Measurements from ENCODE around the gene PTPRD. TPM values are rescaled to one million over a fixed set of nuclear protein-coding genes. Genes with fewer than 3 reads are reported as not detected.
"Not testable (repeated sequence)": the region's sequence is repeated elsewhere in the genome, so short reads cannot be mapped to it uniquely, and the experiment has no call there.

The PTPRD gene
- total RNA-seq, 1 donor from 2014 or later, result 139 TPM

DNA sequence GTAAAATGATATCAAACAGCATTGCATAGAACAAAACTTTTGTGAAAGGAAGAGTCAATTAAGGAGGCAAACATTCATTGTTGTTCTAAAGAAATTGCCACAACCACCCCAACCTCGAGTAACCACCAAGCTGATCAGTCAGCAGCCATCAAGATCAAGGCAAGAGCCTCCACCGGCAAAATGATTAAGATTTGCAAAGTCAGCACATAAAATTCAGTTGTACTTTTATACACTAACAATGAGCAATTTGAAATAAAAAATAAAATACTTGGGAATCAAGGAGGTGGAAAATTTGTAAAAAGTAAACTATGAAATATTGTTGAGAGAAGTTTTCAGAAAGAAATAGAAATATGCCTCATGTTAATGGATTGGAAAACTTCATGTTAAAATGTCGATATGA lies 1118.5 kb downstream of the PTPRD start:
- Mint-ChIP-seq H3K4me3 (no peak overlapping the region), H3K9me3 (peaks cover 7% of the 10 kb centered on the region), H3K27ac (ENCODE audit: unreplicated experiment) (no peak overlapping the region), H3K36me3 (ENCODE audit: low read depth) (no peaks in the 10 kb centered on the region), H3K27me3 (ENCODE audit: low read depth) (no peaks in the 10 kb centered on the region), H3K4me1 (peaks cover 15% of the 10 kb centered on the region)
- TF ChIP-seq, protein P1, sequence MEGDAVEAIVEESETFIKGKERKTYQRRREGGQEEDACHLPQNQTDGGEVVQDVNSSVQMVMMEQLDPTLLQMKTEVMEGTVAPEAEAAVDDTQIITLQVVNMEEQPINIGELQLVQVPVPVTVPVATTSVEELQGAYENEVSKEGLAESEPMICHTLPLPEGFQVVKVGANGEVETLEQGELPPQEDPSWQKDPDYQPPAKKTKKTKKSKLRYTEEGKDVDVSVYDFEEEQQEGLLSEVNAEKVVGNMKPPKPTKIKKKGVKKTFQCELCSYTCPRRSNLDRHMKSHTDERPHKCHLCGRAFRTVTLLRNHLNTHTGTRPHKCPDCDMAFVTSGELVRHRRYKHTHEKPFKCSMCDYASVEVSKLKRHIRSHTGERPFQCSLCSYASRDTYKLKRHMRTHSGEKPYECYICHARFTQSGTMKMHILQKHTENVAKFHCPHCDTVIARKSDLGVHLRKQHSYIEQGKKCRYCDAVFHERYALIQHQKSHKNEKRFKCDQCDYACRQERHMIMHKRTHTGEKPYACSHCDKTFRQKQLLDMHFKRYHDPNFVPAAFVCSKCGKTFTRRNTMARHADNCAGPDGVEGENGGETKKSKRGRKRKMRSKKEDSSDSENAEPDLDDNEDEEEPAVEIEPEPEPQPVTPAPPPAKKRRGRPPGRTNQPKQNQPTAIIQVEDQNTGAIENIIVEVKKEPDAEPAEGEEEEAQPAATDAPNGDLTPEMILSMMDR (conservative IDR thresholded peaks at IDR 0.05), result no peak
- DNase-seq (ENCODE audit: low read depth, low spot score), result no peak

DNA sequence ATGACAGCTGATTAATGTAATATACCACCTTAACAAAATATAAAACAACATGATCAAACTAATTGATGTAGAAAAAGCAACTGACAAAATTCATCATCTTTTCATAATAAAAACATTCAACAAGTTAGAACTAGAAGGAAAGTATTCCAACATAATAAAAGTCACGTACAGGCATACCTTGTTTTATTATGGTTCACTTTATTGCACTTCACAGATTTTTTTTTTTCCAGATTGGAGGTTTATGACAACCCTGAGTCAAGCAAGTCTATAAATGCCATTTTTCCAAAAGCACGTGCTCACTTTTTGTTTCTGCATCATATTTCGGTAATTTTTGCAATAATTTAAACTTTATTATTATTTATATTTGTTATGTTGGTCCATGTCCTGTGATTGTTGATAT lies 1120.3 kb downstream of the PTPRD start:
- Mint-ChIP-seq H3K27ac (ENCODE audit: unreplicated experiment) (no peak overlapping the region), H3K4me3 (no peak overlapping the region), H3K36me3 (ENCODE audit: low read depth) (no peaks in the 10 kb centered on the region), H3K27me3 (ENCODE audit: low read depth) (no peaks in the 10 kb centered on the region), H3K9me3 (peaks cover 7% of the 10 kb centered on the region), H3K4me1 (peaks cover 11% of the 10 kb centered on the region)
- no peak for DNase-seq (ENCODE audit: low read depth, low spot score)
- TF ChIP-seq, protein P1 (conservative IDR thresholded peaks at IDR 0.05), result no peak

DNA sequence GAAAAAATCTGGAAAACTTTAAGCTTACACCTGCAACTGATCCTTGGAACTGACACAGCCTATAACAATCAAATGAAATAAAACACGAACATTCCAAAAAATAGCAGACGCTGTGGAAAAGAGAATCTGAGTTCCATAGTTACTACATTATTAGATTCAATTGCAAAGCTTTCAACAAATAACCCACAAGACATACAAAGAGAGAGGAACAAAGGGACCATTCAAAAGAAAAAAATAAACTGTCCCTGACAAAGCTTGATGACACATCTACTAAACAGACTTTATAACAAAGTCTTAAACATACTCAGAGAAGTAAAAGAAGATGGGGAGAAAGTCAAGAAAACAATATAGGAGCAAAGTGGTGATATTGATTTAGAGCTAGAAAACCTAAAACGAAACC lies 1123.6 kb downstream of the PTPRD start:
- no peaks in the 10 kb centered on the region for H3K36me3 Mint-ChIP-seq (ENCODE audit: low read depth)
- H3K27me3 Mint-ChIP-seq (ENCODE audit: low read depth), result no peaks in the 10 kb centered on the region
- TF ChIP-seq, protein P1 (conservative IDR thresholded peaks at IDR 0.05), result no peak
- H3K4me1 Mint-ChIP-seq, result peaks cover 11% of the 10 kb centered on the region
- no peak overlapping the region for H3K4me3 Mint-ChIP-seq
- H3K27ac Mint-ChIP-seq (ENCODE audit: unreplicated experiment), result no peak overlapping the region
- no peak for DNase-seq (ENCODE audit: low read depth, low spot score)
- peaks cover under 1% of the 10 kb centered on the region for H3K9me3 Mint-ChIP-seq

DNA sequence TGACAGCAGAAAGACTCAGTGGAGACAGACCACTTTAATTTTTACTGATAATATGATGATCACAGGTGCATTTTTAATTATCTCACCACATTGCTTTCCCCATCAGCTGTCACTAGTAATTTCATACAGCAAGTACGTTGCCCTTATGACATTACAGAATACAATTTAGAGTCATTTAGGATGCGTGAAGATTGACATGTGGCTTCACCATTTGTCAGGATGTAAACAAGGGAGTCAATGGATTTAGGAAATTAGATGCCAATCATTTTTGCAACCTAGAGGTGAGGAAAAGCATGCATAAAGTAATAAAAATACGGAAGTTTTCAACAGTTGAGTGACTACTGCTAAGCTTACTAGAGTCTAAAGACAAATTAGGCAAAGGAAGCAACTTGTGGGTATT lies 1129.6 kb downstream of the PTPRD start:
- TF ChIP-seq, protein P1 (conservative IDR thresholded peaks at IDR 0.05), result no peak
- Mint-ChIP-seq H3K4me3 (no peak overlapping the region), H3K27me3 (ENCODE audit: low read depth) (no peaks in the 10 kb centered on the region), H3K4me1 (peaks cover 7% of the 10 kb centered on the region), H3K36me3 (ENCODE audit: low read depth) (no peaks in the 10 kb centered on the region), H3K27ac (ENCODE audit: unreplicated experiment) (no peak overlapping the region), H3K9me3 (no peaks in the 10 kb centered on the region)
- DNase-seq (ENCODE audit: low read depth, low spot score), result no peak

DNA sequence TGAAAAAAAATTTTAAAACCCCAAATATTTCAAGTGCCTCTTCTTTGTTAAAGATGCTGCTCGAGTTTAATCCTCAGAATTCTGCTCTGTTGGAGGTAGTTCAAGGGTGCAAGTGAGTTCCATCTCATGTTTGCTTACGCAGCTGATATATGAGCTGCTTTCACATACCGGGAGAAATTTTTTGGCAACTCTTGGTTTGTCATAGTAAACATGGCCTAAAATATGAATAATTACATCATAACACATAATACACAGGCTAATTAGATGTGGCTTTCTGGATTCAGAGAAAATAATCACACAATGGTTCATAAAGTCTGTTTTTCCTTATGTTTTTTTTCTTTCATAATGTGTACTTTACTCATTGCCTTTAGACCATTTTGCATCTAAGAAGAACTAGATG lies 1134.1 kb downstream of the PTPRD start:
- Mint-ChIP-seq H3K27me3 (ENCODE audit: low read depth) (no peaks in the 10 kb centered on the region), H3K27ac (ENCODE audit: unreplicated experiment) (no peak overlapping the region), H3K4me1 (peaks cover 7% of the 10 kb centered on the region), H3K9me3 (no peaks in the 10 kb centered on the region), H3K4me3 (no peak overlapping the region), H3K36me3 (ENCODE audit: low read depth) (no peaks in the 10 kb centered on the region)
- DNase-seq (ENCODE audit: low read depth, low spot score), result no peak
- TF ChIP-seq, protein P1 (conservative IDR thresholded peaks at IDR 0.05), result no peak

DNA sequence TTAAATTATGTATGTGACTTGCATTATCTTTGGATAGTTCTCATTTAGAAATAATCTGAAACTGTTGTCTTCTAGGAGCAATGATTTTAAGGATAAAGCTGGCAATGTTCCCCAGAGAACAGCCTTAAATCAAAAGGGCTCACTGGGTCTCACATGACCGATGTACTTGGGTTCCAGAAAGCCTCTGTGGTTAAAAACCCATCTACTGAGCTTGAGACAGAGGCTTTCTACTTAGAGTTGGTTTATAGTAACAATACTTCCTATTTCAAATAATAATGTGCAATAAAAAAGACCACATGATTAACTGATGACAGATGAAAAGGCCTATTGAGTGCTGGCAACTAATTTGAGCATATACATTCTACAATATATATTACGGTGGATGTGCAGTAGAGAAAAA lies 1143.5 kb downstream of the PTPRD start:
- no peaks in the 10 kb centered on the region for H3K36me3 Mint-ChIP-seq (ENCODE audit: low read depth)
- H3K4me3 Mint-ChIP-seq, result no peak overlapping the region
- no peak overlapping the region for H3K27ac Mint-ChIP-seq (ENCODE audit: unreplicated experiment)
- no peaks in the 10 kb centered on the region for H3K9me3 Mint-ChIP-seq
- H3K4me1 Mint-ChIP-seq, result no peaks in the 10 kb centered on the region
- no peaks in the 10 kb centered on the region for H3K27me3 Mint-ChIP-seq (ENCODE audit: low read depth)
- DNase-seq (ENCODE audit: low read depth, low spot score), result no peak
- TF ChIP-seq, protein P1 (conservative IDR thresholded peaks at IDR 0.05), result no peak

DNA sequence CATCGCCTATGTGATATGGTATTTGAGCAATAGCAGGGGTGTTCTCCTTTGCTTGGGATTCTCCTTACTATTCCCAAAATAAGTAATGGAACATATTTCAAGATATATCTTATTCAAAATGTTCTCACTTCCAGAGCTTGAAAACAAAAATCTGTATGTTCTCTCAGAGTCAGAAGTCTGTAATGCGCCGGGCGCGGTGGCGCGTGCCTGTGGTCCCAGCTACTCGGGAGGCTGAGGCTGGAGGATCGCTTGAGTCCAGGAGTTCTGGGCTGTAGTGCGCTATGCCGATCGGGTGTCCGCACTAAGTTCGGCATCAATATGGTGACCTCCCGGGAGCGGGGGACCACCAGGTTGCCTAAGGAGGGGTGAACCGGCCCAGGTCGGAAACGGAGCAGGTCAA lies 1170.9 kb downstream of the PTPRD start:
- H3K27me3 Mint-ChIP-seq (ENCODE audit: low read depth); H3K4me3 Mint-ChIP-seq; H3K27ac Mint-ChIP-seq (ENCODE audit: unreplicated experiment); H3K36me3 Mint-ChIP-seq (ENCODE audit: low read depth); H3K4me1 Mint-ChIP-seq; DNase-seq (ENCODE audit: low read depth, low spot score): not testable (repeated sequence)
- H3K9me3 Mint-ChIP-seq, result peaks cover 16% of the 10 kb centered on the region

Data from neural crest cell (in vitro differentiated cells).